GM12801 (cell line): ENCODE data around the gene ORAI1.

Source experiments
- TF ChIP-seq, protein P1 (sequence below): IDR thresholded peaks from one replicate; pipeline ENCODE4 v1.5.1; 2011; ENCODE audit warnings: control low read depth; ENCODE audit not compliant: insufficient read length; ENCODE audit errors: extremely low read depth

Gene ORAI1

GRCh38 chr12:121657305-121658008 is 31.1 kb downstream of the ORAI1 start:
- TF ChIP-seq, protein P1, sequence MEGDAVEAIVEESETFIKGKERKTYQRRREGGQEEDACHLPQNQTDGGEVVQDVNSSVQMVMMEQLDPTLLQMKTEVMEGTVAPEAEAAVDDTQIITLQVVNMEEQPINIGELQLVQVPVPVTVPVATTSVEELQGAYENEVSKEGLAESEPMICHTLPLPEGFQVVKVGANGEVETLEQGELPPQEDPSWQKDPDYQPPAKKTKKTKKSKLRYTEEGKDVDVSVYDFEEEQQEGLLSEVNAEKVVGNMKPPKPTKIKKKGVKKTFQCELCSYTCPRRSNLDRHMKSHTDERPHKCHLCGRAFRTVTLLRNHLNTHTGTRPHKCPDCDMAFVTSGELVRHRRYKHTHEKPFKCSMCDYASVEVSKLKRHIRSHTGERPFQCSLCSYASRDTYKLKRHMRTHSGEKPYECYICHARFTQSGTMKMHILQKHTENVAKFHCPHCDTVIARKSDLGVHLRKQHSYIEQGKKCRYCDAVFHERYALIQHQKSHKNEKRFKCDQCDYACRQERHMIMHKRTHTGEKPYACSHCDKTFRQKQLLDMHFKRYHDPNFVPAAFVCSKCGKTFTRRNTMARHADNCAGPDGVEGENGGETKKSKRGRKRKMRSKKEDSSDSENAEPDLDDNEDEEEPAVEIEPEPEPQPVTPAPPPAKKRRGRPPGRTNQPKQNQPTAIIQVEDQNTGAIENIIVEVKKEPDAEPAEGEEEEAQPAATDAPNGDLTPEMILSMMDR = no peak

DNA sequence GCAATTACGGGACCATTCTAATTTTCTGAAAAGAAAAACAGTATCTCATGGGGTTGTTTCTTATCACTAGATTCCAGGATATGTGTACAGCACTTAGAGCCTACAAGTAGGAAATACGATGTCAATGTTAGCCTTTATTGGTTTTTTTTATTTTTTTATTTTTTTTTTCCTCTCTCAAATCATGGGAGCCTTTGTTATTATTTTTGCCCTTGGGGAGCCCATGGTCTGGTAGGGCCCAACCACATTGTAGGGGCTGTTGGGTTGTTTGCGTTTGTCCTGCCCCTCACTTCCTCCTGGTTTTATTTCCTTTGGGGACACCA is 37.2 kb downstream of the ORAI1 start:
- TF ChIP-seq, protein P1 = no peak

DNA sequence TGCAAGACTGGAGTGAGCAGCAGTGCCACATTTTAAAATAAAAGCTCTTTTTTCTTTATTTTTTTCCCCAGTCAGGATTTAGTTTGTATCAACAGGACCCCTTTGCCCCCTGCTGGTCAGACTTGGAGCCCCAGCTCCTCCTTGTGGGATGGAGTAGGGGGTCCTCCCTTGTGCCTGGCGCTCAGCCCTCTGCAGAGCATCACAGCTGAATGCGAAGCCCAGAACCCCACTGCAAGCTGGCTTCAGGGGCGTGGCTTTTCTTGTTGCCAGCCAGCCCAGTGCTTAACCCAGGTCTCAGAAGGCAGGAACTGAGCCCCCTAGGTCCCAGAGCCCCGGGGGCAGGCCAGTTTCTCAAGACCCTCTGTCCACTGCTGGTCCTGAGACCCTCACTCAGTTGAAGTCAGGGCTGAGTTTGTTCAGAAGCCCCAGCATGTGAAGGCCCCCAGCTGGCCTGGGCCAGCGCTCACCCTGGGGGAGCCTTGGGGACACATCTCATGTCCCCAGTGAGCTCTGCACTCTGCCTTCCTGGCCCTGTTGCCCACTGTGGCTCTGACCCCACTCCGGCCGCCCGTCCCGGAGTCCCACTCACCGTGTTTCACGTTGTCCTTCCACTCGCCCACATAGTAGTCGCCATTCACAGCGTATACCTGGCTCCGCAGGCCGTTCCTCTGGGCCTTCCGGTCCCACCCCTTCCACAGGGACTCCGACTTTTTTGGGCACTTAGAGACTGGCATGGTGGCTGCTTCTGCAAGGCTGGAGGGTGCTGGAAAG is 42.6 kb downstream of the ORAI1 start:
- TF ChIP-seq, protein P1 = no peak

DNA sequence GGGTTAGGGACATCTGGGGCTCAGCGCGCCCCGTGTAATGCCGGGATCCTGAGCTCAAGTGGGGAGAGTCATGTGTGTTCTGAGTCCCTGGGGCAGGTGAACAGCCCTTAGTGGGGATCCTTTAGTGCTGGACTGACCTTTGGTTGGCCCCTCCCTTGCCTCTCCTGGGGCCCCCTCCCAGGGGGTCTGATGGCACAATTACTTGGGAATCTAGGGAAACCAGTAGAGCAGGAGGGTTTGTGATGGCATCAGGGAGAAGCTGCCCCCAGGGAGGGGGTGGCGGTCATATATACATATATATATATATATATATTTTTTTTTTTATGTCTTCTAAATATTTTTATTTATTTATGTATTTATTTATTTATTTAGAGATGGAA is 43.2 kb downstream of the ORAI1 start, which contains the start of gene MORN3:
MORN3 (minus strand) TSS at position 134 of the 380 bp plus-strand sequence. CDS start 171 bp downstream, outside the sequence.
- TF ChIP-seq, protein P1 = no peak

GRCh38 chr12:121673013-121673511 is 46.7 kb downstream of the ORAI1 start:
- TF ChIP-seq, protein P1 = no peak

DNA sequence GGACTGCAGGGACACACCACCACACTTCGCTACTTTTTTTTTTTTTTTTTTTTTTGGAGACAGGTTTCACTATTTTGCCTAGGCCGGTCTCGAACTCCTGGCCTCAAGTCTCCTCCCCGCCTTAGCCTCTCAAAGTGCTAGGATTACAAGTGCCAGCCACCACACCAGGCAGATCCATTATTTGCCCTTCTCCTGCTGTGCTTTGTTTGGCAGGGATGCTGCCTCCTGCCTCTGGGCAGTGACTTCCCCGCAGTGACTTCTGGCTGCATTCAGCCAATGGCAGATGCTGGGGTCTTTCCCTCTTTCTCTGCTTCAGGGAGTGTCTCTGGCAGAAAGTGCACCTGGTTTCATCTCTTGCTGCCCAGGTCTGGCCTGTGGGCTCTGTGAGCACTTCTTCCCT is 49.9 kb downstream of the ORAI1 start:
- TF ChIP-seq, protein P1 = no peak

DNA sequence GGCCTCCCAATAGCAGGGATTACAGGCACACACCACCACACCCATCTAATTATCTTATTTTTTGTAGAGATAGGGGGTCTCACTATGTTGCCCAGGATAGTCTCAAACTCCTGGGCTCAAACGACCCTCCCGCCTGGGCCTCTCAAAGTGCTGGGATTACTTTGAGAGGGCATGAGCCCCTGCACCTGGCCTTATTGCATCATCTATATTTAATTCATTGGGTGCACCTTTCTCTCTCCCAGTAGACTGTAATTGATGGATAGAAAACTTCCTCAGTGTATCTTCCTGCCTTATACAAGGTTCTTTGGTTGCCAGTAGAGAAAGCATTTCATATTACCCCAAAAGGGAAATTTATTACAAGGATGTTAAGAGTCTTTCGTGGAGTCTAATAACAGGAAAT is 52.0 kb downstream of the ORAI1 start:
- TF ChIP-seq, protein P1 = no peak
